T47D (cell line): ENCODE measurements around the gene AGAP5.

Source experiments
- DNase-seq, 2 experiments: peaks; one replicate each; pipeline versions ENCODE4 v3.0.0 to v3.0.0-alpha.2; 2011 to 2012; ENCODE audit warnings: low read depth in 1 of 2, low spot score in 1 of 2
- JUND ChIP-seq: IDR thresholded peaks from 2 replicates; pipeline ENCODE4 v1.6.1; 2012; ENCODE audit warnings: low read depth
- in situ Hi-C: cut with HindIII; loops from 2 replicates; pipeline ENCODE4 v1.10.0; 2016; ENCODE audit warnings: low sequenced_read_pairs, low pct_unique_long_range_greater_than_20kb

Gene AGAP5

GRCh38 chr10:73653701-73654100 lies 44.2 kb downstream of the AGAP5 start:
- peak; percentile 89 for DNase-seq
- no peak for TF ChIP-seq JUND
- in situ Hi-C loops: no loop called here

GRCh38 chr10:73653195-73653594 lies 44.7 kb downstream of the AGAP5 start:
- no peak for TF ChIP-seq JUND
- no peak for DNase-seq
- in situ Hi-C loops: no loop called here

- in situ Hi-C loops: no loop called here
- no peak for DNase-seq
Observed at GRCh38 chr10:73650537-73651331, 47.2 kb downstream of the AGAP5 start.

GRCh38 chr10:73649876-73650536 lies 47.9 kb downstream of the AGAP5 start:
- no peak for DNase-seq
- in situ Hi-C loops: no loop called here
- no peak for TF ChIP-seq JUND

More at GRCh38 chr10:73650537-73651331, 47.2 kb downstream of the AGAP5 start:
- TF ChIP-seq JUND: no peak

GRCh38 chr10:73648975-73649829 lies 48.7 kb downstream of the AGAP5 start:
- no peak for DNase-seq
- in situ Hi-C loops: no loop called here
- TF ChIP-seq JUND: no peak

GRCh38 chr10:73647875-73648651 lies 49.8 kb downstream of the AGAP5 start:
- DNase-seq: no peak
- no peak for TF ChIP-seq JUND
- in situ Hi-C loops: no loop called here

- DNase-seq: no peak
- in situ Hi-C loops: no loop called here
- no peak for TF ChIP-seq JUND
Observed at GRCh38 chr10:73647211-73647874, 50.6 kb downstream of the AGAP5 start.

GRCh38 chr10:73646598-73647041 lies 51.3 kb downstream of the AGAP5 start:
- DNase-seq: no peak
- in situ Hi-C loops: no loop called here
- no peak for TF ChIP-seq JUND

- in situ Hi-C loops: no loop called here
- no peak for TF ChIP-seq JUND
- no peak for DNase-seq
Observed at GRCh38 chr10:73645251-73645650, 52.7 kb downstream of the AGAP5 start.

- DNase-seq: no peak
- in situ Hi-C loops: no loop called here
- no peak for TF ChIP-seq JUND
Observed at GRCh38 chr10:73644767-73645166, 53.1 kb downstream of the AGAP5 start.

GRCh38 chr10:73644015-73644743 lies 53.7 kb downstream of the AGAP5 start:
- no peak for TF ChIP-seq JUND
- in situ Hi-C loops: no loop called here
- peak; percentile 82 to 84 for DNase-seq
